Stomach (tissue), 4 donors: ENCODE data around the gene TAL1.

ENCODE experiments used
- EP300 ChIP-seq: sonication (generic); formaldehyde crosslinking; IDR thresholded peaks from one replicate; pipeline ENCODE4 v1.6.1; 2017; ENCODE audit warnings: antibody characterized with exemption
- TF ChIP-seq, protein P1 (sequence below), 7 experiments: fragments of 450-650 bp in 4 of 7; fragments of 200-600 bp in 3 of 7; sonication (generic) in 3 of 7; IDR thresholded peaks; one replicate each; pipeline ENCODE4 v1.5.1; 2016 to 2019; ENCODE audit warnings: antibody characterized with exemption in 7 of 7, control low read depth in 2 of 7, mild to moderate bottlenecking in 1 of 7

DNA sequence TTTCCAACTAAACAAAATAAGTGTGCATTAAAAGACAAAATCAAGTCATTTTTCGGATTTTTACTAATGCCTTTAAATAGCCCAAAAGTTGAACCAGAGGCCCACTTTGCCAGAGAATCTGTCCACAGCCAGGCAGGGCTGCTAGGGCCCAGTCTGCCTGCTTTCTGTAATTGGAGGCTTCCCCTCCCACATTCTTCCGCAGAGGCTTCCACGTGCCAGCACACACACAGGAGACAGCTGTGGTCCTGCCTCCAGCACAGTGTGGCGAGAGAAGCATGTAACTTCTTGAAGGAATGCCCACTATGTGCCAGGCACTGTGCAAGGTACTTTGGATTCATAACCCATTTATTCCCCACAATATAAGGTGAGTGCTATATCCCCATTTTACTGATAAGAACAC is 30.8 kb downstream of the TAL1 start:
- TF ChIP-seq, protein P1, sequence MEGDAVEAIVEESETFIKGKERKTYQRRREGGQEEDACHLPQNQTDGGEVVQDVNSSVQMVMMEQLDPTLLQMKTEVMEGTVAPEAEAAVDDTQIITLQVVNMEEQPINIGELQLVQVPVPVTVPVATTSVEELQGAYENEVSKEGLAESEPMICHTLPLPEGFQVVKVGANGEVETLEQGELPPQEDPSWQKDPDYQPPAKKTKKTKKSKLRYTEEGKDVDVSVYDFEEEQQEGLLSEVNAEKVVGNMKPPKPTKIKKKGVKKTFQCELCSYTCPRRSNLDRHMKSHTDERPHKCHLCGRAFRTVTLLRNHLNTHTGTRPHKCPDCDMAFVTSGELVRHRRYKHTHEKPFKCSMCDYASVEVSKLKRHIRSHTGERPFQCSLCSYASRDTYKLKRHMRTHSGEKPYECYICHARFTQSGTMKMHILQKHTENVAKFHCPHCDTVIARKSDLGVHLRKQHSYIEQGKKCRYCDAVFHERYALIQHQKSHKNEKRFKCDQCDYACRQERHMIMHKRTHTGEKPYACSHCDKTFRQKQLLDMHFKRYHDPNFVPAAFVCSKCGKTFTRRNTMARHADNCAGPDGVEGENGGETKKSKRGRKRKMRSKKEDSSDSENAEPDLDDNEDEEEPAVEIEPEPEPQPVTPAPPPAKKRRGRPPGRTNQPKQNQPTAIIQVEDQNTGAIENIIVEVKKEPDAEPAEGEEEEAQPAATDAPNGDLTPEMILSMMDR (IDR thresholded peaks at IDR 0.05) = no peak
- TF ChIP-seq EP300 = no peak
